NCI-H526 (cell line): ENCODE results near the gene GNPTG.
A peak's percentile ranks its signal among the peaks of the same experiment; 100 is the strongest.

Source experiments
- DNase-seq, 2 experiments: peaks; one replicate each; lab custom pipeline; 2025; lab: John Stamatoyannopoulos, UW

The GNPTG gene

DNA sequence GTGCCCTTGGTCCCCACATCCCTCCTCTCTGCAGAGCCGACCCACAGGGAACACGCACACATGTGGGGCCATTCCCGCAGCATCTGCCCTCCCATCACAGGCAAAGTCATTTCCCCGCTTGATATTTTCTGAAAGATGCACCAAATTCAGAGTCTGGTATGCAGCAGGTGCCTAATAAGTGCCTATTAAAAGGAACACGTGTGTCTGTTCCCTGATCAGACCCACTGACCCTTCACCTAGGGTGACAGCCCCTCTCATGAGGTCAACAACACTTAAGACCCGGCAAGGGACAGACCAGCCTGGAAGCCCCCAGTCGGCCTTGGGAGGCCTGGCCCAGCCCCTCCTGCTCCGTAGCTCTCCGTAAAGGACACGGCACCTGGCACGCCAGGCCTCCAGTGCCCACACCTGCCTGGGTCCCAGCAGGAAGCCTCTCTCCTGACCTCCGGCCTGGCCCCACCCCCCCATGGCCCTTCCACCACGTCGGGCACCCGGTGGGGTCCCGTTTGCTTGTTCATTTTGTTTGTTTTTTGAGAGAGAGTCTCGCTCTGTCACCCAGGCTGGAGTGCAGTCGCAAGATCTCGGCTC is 42.7 kb downstream of the GNPTG start:
- no peak for DNase-seq

DNA sequence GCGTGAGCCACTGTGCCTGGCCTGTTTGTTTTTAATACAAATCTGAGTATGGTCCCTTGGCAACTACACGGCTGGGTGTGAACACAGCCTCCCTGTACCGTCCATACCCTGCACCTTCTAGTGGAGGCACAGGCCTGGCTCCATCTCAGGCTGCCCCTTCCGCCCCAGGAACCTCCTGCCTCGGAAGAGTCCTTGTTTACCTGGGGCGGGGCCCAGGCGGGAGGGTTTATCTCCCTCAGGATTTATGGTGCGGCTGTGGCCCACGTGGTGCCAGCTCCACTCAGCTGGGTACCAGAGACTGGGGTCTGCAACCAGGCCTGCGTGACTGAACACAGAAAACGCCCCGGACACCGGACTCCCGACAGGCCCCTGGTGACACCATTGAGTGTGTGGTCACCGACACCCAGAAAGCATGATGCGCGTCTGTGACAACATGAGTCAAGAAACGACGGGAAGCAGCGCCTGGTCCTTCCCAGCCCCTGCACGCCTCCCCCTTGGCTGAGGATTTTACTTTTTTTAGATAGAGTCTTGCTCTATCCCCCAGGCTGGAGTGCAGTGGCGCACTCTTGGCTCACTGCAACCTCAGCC is 43.8 kb downstream of the GNPTG start:
- no peak for DNase-seq

DNA sequence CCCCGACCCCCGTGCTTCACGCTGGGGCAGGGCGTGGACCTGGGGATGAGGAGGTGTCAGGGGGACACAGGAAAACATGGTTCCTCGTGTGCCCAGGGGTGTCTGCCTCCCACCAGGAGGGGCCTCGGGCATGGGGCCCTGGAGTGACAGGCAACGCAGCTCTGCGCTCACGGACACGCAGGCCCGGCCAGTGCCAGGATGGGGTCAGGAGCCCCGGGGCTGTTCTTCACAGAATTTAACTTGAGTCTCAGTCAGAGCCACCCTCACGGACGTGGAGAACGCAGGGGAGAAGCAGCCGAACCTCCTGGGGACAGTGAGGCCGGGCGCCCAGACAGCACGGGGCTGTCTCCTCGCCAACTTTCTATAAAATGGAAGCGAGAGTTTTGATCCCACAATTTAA is 46.0 kb downstream of the GNPTG start:
- DNase-seq = no peak

DNA sequence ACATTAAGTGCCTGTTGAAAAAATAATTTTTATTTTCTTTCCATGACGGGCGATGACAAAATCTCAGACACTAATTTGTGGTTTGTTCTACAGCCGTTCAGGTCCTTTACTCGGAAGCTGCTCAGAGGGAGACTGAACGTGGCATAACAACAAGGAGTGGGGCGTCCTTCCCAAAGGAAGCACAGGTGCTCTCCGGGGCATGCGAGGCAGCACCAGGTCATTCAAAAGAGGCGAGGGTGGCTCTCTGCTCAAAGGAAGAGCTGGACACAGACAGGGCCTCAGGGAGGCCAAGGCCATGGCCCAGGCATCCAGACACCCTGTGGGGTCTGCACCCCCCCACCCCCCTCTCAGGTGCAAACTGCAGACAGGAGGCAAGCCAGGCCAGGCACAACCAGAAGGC is 46.6 kb downstream of the GNPTG start:
- DNase-seq = no peak

DNA sequence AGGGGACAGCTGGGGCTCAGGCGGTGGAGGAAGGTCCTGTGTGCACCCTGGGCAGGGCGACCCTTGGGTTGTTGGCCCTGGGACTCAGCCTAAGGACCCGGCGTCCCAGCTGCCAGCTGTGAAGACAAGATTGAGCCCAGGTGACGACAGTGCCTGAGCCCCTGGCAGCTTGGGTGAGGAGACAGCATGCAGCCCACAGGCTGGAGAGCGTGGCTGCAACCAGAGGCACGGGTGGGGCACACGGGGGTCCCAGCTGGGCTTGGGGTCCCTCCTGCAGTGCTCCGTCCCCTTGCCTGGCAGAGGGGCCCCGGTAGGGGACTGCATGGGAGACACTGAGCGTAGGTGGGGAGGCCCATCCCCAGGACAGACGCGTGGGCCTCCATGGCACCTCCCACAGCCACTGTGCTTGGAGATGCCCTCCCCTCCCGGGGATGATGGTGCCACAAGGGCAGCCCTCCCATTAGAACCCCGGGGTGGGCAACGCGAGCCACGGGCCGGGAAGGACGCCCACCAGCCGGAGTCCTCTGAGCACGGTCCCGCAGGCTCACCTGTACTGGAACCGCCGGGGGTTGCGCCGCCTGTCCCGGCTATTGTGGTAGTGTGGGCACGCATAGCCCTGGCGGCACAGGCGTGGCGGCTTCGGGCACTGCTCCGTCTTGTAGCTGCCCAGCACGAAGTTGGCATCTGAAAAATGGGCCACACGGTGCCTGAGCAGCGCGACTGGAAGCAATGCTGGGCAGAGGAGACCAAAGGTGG is 47.3 kb downstream of the GNPTG start:
- DNase-seq = no peak

DNA sequence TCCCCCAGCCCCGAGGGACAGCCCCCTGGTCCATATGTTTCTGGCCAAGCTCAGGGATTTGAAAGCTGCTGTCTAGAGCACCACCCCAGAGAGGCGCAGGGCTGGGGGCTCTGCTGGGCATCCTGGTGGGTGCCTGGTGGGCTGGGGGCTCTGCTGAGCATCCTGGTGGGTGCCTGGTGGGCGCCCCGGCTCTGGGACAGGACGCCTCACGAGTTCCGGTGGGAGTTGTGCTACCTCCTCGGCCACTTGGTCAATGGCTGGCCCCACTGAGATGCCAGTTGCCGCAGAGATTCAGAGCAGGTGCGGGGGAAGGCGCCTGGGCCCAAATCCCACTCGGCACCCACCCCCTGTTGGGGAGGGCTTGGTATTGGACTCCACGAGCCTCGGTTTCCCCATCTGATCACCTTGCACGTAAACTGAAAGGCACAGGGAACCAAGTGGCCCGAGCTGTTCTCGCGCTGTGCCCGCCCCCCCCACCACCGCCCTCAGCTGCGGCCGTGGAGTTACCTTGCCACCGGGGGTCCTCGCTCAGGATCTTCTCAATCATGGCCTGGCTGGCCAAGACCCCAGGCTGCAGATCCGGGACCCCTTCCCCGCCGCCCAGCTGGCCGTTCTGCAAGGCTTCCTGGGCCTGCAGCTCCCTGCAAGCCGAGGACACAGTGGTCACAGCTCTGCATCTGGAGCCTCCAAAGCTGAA is 49.5 kb downstream of the GNPTG start:
- no peak for DNase-seq

DNA sequence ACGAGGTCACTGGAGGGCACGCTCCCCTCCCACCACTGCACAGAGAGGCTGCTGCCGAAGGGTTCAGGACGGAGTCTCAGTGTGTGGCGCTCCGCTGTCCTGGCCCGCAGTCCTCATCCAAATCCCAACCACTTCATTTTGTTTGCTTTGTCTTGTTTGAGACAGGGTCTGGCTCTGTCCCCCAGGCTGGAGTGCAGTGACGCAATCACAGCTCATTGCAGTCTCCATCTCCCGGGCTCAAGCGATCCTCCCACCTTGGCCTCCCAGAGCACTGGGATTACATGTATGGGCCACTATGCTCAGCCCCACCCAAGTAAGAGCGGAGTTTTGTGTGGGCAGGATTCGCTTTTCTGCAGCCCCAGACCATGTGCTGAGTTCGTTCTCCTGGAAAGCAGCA is 50.0 kb downstream of the GNPTG start:
- DNase-seq = no peak

DNA sequence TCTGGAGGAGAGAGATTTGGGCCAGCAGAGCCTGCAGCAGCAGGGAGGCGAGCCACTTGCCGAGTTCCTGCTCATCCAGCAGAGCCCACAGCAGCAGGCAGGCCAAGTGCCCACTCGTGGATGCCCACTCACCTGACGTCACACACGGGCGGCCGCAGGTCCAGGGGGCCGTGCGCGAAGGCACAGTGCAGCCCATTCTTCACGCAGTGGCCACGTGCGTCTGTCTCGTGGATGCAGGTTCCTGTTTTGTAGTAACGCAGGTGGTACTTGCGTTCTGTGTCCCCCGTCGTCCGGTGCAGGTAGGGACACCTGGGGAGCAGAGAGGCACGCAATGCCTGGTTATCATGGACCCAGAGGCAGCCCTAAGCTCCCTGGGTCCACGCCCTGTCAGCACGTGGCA is 51.3 kb downstream of the GNPTG start:
- DNase-seq = no peak

DNA sequence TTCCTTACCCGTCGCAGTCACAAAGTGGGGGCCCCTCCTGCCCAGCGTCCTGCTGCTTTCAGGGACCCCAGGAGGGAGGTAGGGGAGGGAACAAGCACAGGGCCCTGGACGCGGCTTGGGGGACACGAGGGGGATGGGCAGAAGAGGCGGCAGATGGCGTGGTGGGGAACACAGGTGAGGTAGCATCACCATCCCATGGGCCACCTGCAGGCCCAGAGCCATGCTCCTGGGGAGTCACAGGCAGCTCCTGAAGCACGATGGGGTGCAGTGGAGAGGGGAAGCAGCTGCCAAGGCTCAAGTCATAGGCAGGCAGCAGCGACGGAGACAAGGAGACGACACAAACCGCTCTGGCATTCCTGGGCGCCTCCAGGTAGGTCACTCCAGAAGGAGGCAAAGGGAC is 52.0 kb downstream of the GNPTG start:
- no peak for DNase-seq

DNA sequence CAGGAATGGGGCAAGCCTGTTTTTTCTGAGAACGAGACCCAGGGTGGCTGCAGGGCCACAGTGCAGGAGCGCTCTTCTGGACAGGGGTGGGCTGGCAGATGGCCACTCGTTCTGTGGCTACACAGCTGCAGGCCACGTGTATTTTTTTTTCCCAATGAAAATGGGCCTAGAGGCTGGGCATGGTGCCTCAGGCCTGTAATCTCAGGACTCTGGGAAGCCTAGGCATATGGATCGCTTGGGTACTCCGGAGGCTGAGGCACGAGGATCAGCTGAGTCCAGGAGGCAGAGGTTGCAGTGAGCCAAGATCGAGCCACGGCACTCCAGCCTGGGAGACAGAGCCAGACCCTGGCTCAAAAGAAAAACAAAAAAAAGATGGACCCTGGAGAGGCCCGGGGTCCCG is 56.0 kb downstream of the GNPTG start:
- DNase-seq = no peak

DNA sequence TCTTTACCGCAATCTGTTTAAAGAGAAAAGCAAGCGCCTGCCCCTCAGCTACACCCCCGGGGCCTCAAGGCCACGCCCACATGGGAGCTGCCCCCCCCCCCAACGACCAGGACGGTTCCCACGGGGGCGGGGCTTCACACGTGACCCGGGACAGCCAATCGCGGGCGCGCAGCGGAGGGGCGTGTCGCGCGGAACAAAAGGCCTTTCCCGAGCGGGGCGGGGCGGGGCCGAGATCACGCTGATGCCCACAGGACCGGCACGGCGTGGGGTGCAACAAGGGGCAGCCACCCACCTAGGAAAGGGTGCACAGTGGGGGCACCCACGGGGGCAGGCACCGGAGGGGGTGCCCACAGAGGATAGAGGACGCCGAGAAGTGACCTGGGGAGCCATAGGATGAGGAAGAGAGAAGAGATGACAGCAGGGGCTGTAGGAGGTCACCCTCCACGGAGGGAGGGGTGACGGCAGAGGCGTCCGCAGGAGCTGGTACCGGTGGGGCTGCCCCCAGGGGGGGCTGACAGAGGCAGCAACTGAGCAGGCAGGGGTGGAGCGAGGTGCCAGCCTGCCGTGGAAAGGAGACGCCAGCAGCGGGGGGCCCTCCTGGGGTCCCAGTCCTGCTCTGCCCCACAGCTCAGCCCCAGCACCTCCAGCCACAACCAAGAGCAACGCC is 56.6 kb downstream of the GNPTG start:
- peak; percentile 39 to 84 for DNase-seq

DNA sequence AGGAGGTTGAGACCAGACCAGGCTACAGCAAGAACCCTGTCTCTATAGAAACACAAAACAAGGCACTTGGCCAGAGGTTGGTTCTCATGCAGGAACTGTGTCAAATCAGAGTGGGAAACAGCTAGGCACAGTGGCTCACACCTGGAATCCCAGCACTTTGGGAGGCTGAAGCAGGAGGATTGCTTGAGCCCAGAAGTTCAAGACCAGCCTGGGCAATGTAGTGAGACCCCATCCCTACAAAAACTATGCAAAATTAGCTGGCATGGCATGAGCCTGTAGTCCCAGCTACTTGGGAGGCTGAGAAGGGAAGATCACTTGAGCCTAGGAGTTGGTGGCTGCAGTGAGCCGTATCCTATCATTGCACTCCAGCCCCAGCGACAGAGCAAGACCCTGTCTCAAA is 61.1 kb downstream of the GNPTG start:
- DNase-seq = no peak
